Measurements from ENCODE around the gene HSPB7.

- TF ChIP-seq CTCF (conservative IDR thresholded peaks at IDR 0.05) (no peak), ZFX (IDR thresholded peaks at IDR 0.05) (no peak)
These were observed 4.5 kb upstream of the HSPB7 start for GRCh38 chr1:16022393-16022792.

Data from C4-2B (cell line).